Subcutaneous preadipocyte (primary cell): Measurements from ENCODE around the gene FPGT. TPM values are rescaled to one million over a fixed set of nuclear protein-coding genes. Genes with fewer than 3 reads are reported as not detected.

Experiments used
- total RNA-seq: library from RNA; depleted of rRNA; stranded (reverse); fragments of >200 nt; gene quantifications from 2 replicates; pipeline ENCODE4 v1.2.3, GENCODE V29; 2012

The FPGT gene
- 13.5 and 14.0 TPM in 2 replicates for total RNA-seq

GRCh38 chr1:74197657-74198552, at the start of gene FPGT, which contains the start of gene LRRIQ3:
Gene FPGT (plus strand): TSS chr1:74198242. CDS start chr1:74198279, 37 bp downstream.
Gene LRRIQ3 (minus strand): TSS chr1:74198176. CDS start chr1:74183684, 14,492 bp downstream.

GRCh38 chr1:74235153-74235552, 37.1 kb downstream of the FPGT start, which contains the start of gene TNNI3K:
Gene TNNI3K (plus strand): TSS chr1:74235387. CDS start chr1:74235452, 65 bp downstream.

Other genes starting within 250 kb of the FPGT start
- gene LRRIQ3, start 66 bp upstream of the FPGT start, total RNA-seq = 0.39 and 0.73 TPM in 2 replicates
- 0.37 and 0.39 TPM in 2 replicates for gene TNNI3K, start 37.1 kb downstream of the FPGT start, total RNA-seq